Thyroid gland (tissue), 4 donors: ENCODE measurements around the gene OTULIN. TPM values are rescaled to one million over a fixed set of nuclear protein-coding genes. Genes with fewer than 3 reads are reported as not detected.

ENCODE experiments used
- DNase-seq, 2 donors: peaks; one replicate each; pipeline ENCODE4 v3.0.0-alpha.2; 2019
- H3K27ac ChIP-seq, 3 donors: fragments of 200-600 bp; sonication (generic); 1 replicate in 2 of 3; 2 replicates in 1 of 3; pipeline ENCODE4 v1.5.1; 2016 to 2019; ENCODE audit warnings: mild to moderate bottlenecking in 1 of 3, moderate library complexity in 1 of 3
- H3K27me3 ChIP-seq: fragments of 200-600 bp; sonication (generic); one replicate; pipeline ENCODE4 v1.5.1; 2019
- H3K36me3 ChIP-seq, 2 donors: fragments of 200-600 bp; sonication (generic); one replicate each; pipeline ENCODE4 v1.5.1; 2016 to 2019
- H3K4me1 ChIP-seq, 2 donors: fragments of 200-600 bp; sonication (generic); one replicate each; pipeline ENCODE4 v1.5.1; 2017 to 2019
- H3K4me3 ChIP-seq, 3 donors: fragments of 200-600 bp; sonication (generic); replicated peaks in 1 of 3; 1 replicate in 2 of 3; 2 replicates in 1 of 3; pipeline ENCODE4 v1.5.1; 2016; ENCODE audit warnings: mild to moderate bottlenecking in 1 of 3
- H3K9me3 ChIP-seq: fragments of 200-600 bp; sonication (generic); one replicate; pipeline ENCODE4 v1.5.1; 2017
- CTCF ChIP-seq, 6 experiments: fragments of 200-600 bp in 3 of 6; fragments of 450-650 bp in 3 of 6; sonication (generic) in 3 of 6; IDR thresholded peaks; one replicate each; pipeline ENCODE4 v1.5.1; 2016 to 2019; ENCODE audit warnings: antibody characterized with exemption in 6 of 6, mild to moderate bottlenecking in 2 of 6, inconsistent platforms in 1 of 6, moderate library complexity in 1 of 6
- POLR2A ChIP-seq, 2 donors: fragments of 450-650 bp; IDR thresholded peaks; one replicate each; pipeline ENCODE4 v1.6.1; 2017; ENCODE audit warnings: antibody characterized with exemption in 2 of 2, mild to moderate bottlenecking in 2 of 2, moderate library complexity in 1 of 2
- WGBS, 2 donors: methylation state at CpG; one replicate each; pipeline ENCODE4 v1.1.5; 2017; 5-methylcytosine and 5-hydroxymethylcytosine counted together
- intact Hi-C: fragments of 100-400 bp; cut with DNase I; formaldehyde crosslinking; loops from one replicate; pipeline ENCODE4 v1.15.1; 2023
- total RNA-seq, 4 donors: library from RNA; depleted of rRNA; stranded (reverse); fragments of >200 nt; gene quantifications; one replicate each; pipeline ENCODE4 v1.2.3, GENCODE V29; 2016

Gene OTULIN
- total RNA-seq, 4 donors from 2014 or later: 18.0 to 42.7 (median 30.7) TPM

DNA sequence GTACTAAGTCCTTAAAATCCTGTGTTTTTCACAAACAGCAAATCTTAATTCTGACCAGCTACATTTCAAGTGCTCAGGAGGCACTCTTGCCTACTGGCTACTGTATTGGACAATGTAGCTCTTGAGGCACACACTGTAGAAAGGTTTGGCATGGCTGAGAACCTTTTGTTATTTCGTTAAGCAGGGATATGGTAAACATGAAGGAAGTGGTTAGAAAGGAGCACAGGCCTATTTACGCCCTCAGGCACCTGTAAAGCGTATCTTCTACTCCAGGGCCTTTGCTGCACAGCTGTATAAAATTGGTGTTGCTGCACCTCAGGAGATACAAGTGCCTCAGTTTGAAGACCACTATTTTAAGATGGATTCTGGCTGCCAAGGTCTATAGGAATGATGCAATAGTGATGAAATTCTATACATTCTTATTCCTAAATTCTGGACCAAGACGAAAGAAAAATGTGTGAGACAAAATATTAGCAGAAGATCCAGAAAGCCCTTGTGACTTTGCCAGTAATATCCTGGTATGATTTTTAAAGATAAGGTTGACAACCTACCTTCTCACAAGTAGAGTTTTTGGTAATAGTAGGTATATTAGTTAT is 9.3 kb upstream of the OTULIN start:
- H3K4me3 ChIP-seq: no peak overlapping the region
- H3K4me1 ChIP-seq: no peaks in the 10 kb centered on the region
- DNase-seq: no peak
- no peak overlapping the region for H3K27ac ChIP-seq
- TF ChIP-seq POLR2A (IDR thresholded peaks at IDR 0.05): no peak
- no peak for TF ChIP-seq CTCF (IDR thresholded peaks at IDR 0.05)
- no peaks in the 10 kb centered on the region for H3K36me3 ChIP-seq
- H3K27me3 ChIP-seq: no peaks in the 10 kb centered on the region
- WGBS, 2 donors: 61 to 64% methylated on average over 4 of the region's 4 CpGs
- H3K9me3 ChIP-seq: no peaks in the 10 kb centered on the region
- intact Hi-C loops: no loop called here

- no peaks in the 10 kb centered on the region for H3K36me3 ChIP-seq
- no peak overlapping the region for H3K4me3 ChIP-seq
- H3K4me1 ChIP-seq: no peaks in the 10 kb centered on the region
- no peaks in the 10 kb centered on the region for H3K9me3 ChIP-seq
- no peak for TF ChIP-seq POLR2A (IDR thresholded peaks at IDR 0.05)
- no peak for TF ChIP-seq CTCF (IDR thresholded peaks at IDR 0.05)
- intact Hi-C loops: no loop called here
- no peak for DNase-seq
- no peaks in the 10 kb centered on the region for H3K27me3 ChIP-seq
- H3K27ac ChIP-seq: no peak overlapping the region
- whole genome bisulfite sequencing, 2 donors: 42 to 44% methylated on average over 2 of the region's 2 CpGs
Observed at GRCh38 chr5:14656898-14657297, 7.6 kb upstream of the OTULIN start.

DNA sequence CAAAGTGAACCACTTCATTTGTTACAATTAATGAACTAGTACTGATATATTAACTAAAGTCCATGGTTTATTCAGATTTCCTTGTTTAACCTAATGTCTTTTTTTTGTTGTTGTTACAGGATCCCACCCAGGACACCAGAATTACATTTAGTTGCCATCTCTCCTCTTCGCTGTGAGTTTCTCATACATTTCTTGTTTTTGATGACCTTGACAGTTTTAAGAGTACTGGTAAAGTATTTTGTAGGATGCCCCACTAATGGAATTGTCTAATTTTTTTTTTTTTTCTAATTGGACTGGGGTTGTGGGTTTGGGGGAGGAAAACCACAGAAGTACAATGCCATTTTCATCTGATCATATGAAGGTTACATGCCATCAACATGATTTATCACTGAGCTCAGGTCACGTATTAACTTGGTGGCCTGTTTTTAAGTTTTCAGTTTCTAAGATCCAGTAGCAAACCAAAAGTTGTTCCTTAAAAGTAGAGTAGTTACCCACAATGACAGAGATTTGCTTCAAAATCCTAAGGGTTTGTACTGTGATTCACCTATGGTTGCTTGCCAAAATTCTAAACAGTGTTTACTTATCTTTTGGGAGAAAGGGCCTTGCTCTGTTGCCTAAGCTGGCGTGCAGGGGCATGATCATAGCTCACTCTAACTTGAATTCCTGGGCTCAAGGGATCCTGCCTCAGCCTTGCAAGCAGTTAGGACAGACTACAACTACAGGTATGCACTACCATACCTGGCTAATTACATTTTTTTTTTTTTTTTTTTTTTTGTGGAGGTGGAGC is 4.5 kb upstream of the OTULIN start:
- no peaks in the 10 kb centered on the region for H3K27me3 ChIP-seq
- intact Hi-C loops: no loop called here
- peaks cover 0 to 6% of the 10 kb centered on the region in 2 donors for H3K4me1 ChIP-seq
- no peaks in the 10 kb centered on the region for H3K9me3 ChIP-seq
- H3K27ac ChIP-seq: no peak overlapping the region
- WGBS, 2 donors: 96 to 97% methylated on average over 3 of the region's 3 CpGs
- no peaks in the 10 kb centered on the region for H3K36me3 ChIP-seq
- TF ChIP-seq CTCF (IDR thresholded peaks at IDR 0.05) (no peak), POLR2A (IDR thresholded peaks at IDR 0.05) (no peak)
- H3K4me3 ChIP-seq: no peak overlapping the region
- no peak for DNase-seq

GRCh38 chr5:14660833-14661232 is 3.7 kb upstream of the OTULIN start:
- H3K27me3 ChIP-seq: no peaks in the 10 kb centered on the region
- no peaks in the 10 kb centered on the region for H3K9me3 ChIP-seq
- no peaks in the 10 kb centered on the region for H3K36me3 ChIP-seq
- intact Hi-C loops: no loop called here
- no peak for TF ChIP-seq CTCF (IDR thresholded peaks at IDR 0.05)
- no peak for TF ChIP-seq POLR2A (IDR thresholded peaks at IDR 0.05)
- 90% methylated on average over 2 of the region's 2 CpGs for WGBS, 2 donors
- no peak overlapping the region for H3K4me3 ChIP-seq
- peaks cover 5 to 11% of the 10 kb centered on the region in 2 donors for H3K4me1 ChIP-seq
- no peak overlapping the region for H3K27ac ChIP-seq
- DNase-seq: no peak

DNA sequence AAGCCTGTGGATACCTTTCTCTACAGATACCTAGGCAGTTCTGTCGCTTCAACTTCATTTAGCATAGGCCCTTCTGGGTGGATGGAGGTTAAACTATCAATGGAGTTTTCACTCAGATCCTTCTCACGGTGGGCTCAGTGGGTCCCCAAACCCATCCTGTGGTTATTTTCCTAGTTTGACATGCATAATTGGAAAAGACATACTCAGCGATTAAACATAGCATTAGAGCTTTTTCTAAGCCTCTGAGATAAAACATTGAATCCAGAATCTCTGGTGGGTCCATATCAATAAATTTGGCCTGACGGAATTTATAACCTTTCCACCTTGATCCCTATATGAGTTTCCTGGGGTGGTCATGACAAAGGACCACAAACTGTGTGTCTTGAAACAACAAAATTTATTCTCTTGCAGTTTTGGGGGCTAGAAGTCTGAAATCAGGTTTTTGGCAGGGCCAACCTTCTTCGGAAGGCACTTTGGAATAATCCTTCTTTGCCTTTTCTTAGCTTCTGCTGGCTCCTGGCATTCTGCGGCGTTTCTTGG is 1.7 kb upstream of the OTULIN start:
- Histone ChIP-seq H3K4me1 (peaks cover 18 to 22% of the 10 kb centered on the region in 2 donors), H3K27me3 (no peaks in the 10 kb centered on the region), H3K9me3 (no peaks in the 10 kb centered on the region), H3K4me3 (no peak overlapping the region), H3K36me3 (no peaks in the 10 kb centered on the region), H3K27ac (no peak overlapping the region)
- 97 to 98% methylated on average over 7 of the region's 7 CpGs for WGBS, 2 donors
- TF ChIP-seq POLR2A (IDR thresholded peaks at IDR 0.05) (no peak), CTCF (IDR thresholded peaks at IDR 0.05) (no peak)
- intact Hi-C loops: no loop called here
- no peak for DNase-seq
